Sigmoid colon (tissue), 4 donors: ENCODE data around the gene XYLT2.

Experiments used
- CTCF ChIP-seq, 4 experiments: fragments of 450-650 bp in 3 of 4; fragments of 200-600 bp in 1 of 4; IDR thresholded peaks; one replicate each; pipeline ENCODE4 v1.5.1; 2016 to 2019; ENCODE audit warnings: antibody characterized with exemption in 4 of 4, mild to moderate bottlenecking in 3 of 4, moderate library complexity in 2 of 4
- EP300 ChIP-seq, 4 donors: sonication (generic); formaldehyde crosslinking; IDR thresholded peaks; one replicate each; pipeline ENCODE4 v1.6.1; 2017; ENCODE audit warnings: antibody characterized with exemption in 4 of 4
- POLR2A ChIP-seq, 2 donors: fragments of 450-650 bp; IDR thresholded peaks; one replicate each; pipeline ENCODE4 v1.6.1; 2016; ENCODE audit warnings: antibody characterized with exemption in 2 of 2, mild to moderate bottlenecking in 2 of 2, moderate library complexity in 2 of 2
- POLR2AphosphoS5 ChIP-seq, 4 donors: sonication (generic); formaldehyde crosslinking; IDR thresholded peaks; one replicate each; pipeline ENCODE4 v1.6.1; 2017; ENCODE audit warnings: antibody characterized with exemption in 4 of 4

GRCh38 chr17:50301891-50302584 is 43.9 kb upstream of the XYLT2 start:
- TF ChIP-seq CTCF (IDR thresholded peaks at IDR 0.05) (no peak), POLR2AphosphoS5 (IDR thresholded peaks at IDR 0.05) (no peak), POLR2A (IDR thresholded peaks at IDR 0.05) (no peak), EP300 (IDR thresholded peaks at IDR 0.05) (no peak)
